Esophagus muscularis mucosa (tissue), 3 donors: ENCODE results near the gene ODAD4.

Source experiments
- CTCF ChIP-seq, 3 experiments: fragments of 200-600 bp in 2 of 3; fragments of 450-650 bp in 1 of 3; sonication (generic) in 2 of 3; IDR thresholded peaks; one replicate each; pipeline ENCODE4 v1.5.1; 2017 to 2019; ENCODE audit warnings: antibody characterized with exemption in 3 of 3, mild to moderate bottlenecking in 2 of 3, moderate library complexity in 1 of 3
- POLR2A ChIP-seq: fragments of 450-650 bp; IDR thresholded peaks from one replicate; pipeline ENCODE4 v1.6.1; 2017; ENCODE audit warnings: antibody characterized with exemption, moderate library complexity, mild to moderate bottlenecking, low read depth
- POLR2AphosphoS5 ChIP-seq, 2 donors: sonication (generic); formaldehyde crosslinking; IDR thresholded peaks; one replicate each; pipeline ENCODE4 v1.6.1; 2017; ENCODE audit warnings: antibody characterized with exemption in 2 of 2

GRCh38 chr17:41932816-41933389 lies 2.5 kb downstream of the ODAD4 start:
- TF ChIP-seq POLR2A (no peak), CTCF (IDR thresholded peaks at IDR 0.05) (no peak), POLR2AphosphoS5 (IDR thresholded peaks at IDR 0.05) (no peak)
